Spleen (tissue), 7 donors: ENCODE measurements around the gene RABL6.

ENCODE experiments used
- POLR2A ChIP-seq, 3 donors: fragments of 450-650 bp; IDR thresholded peaks; one replicate each; pipeline ENCODE4 v1.5.1; 2017; ENCODE audit warnings: antibody characterized with exemption in 3 of 3, mild to moderate bottlenecking in 1 of 3
- TF ChIP-seq, protein P1 (sequence below), 11 experiments: fragments of 200-600 bp in 7 of 11; fragments of 450-650 bp in 4 of 11; sonication (generic) in 4 of 11; IDR thresholded peaks in 8 of 11; conservative IDR thresholded peaks in 3 of 11; 1 replicate in 7 of 11; 2 replicates in 4 of 11; pipeline versions ENCODE4 v1.4.0 to v1.8.0; 2016 to 2021; ENCODE audit warnings: antibody characterized with exemption in 11 of 11, inconsistent platforms in 4 of 11, mild to moderate bottlenecking in 1 of 11
- donor health status: DM: no; HTN: no; CAD: no; lungs with moderate emphysema.
- donor health status: DM: no; HTN: no; CAD: no.
- donor health status: DM: no; HTN: no; CAD: no.

DNA sequence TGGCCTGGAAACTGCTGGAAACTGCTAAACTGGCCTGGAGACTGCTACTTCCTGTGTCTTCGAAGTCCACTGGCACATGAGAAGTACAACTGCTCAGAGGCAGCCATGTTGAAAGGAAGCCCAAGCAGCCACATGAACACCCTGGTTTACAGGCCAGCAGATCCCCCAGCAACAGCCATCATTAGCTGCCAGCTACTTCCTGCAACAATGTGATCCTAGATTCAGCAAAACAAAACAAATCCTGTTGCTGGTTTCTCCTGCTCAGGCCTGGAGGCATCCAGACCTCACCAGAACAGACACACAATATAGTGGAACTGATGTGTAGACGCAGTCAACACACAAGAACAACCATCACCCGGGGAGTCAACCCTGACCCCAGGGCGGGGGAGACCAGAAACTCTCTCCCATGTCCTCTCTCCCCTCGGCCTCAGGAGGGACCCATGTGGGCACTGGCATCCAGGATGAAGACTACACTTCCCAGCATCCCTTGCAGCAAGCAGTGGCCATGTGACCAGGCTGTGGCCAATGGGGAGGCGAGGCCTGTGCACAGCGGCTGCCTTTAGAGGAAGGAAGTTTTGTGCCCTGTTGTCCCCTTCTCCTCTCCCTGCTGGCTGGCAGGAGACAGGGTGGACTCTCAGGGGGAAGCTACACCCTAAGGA, 34.2 kb upstream of the RABL6 start:
- no peak for TF ChIP-seq POLR2A (IDR thresholded peaks at IDR 0.05)
- TF ChIP-seq, protein P1, sequence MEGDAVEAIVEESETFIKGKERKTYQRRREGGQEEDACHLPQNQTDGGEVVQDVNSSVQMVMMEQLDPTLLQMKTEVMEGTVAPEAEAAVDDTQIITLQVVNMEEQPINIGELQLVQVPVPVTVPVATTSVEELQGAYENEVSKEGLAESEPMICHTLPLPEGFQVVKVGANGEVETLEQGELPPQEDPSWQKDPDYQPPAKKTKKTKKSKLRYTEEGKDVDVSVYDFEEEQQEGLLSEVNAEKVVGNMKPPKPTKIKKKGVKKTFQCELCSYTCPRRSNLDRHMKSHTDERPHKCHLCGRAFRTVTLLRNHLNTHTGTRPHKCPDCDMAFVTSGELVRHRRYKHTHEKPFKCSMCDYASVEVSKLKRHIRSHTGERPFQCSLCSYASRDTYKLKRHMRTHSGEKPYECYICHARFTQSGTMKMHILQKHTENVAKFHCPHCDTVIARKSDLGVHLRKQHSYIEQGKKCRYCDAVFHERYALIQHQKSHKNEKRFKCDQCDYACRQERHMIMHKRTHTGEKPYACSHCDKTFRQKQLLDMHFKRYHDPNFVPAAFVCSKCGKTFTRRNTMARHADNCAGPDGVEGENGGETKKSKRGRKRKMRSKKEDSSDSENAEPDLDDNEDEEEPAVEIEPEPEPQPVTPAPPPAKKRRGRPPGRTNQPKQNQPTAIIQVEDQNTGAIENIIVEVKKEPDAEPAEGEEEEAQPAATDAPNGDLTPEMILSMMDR (IDR thresholded peaks at IDR 0.05 in 8 of 11, conservative IDR thresholded peaks at IDR 0.05 in 3 of 11): no peak
